Stimulated activated CD8-positive, alpha-beta memory T cell treated with anti-CD3 and anti-CD28 coated beads, Interleukin-12 subunit alpha, Interleukin-12 subunit beta, amount 100 ng/mL, for 24 hours (primary cell): ENCODE measurements around the gene NDUFB7.
"Not testable (repeated sequence)": the region's sequence is repeated elsewhere in the genome, so short reads cannot be mapped to it uniquely, and the experiment has no call there.

Source experiments
- DNase-seq: peaks from one replicate; pipeline ENCODE4 v3.0.0-alpha.2; 2020; ENCODE audit errors: extremely low read depth

NDUFB7 gene

DNA sequence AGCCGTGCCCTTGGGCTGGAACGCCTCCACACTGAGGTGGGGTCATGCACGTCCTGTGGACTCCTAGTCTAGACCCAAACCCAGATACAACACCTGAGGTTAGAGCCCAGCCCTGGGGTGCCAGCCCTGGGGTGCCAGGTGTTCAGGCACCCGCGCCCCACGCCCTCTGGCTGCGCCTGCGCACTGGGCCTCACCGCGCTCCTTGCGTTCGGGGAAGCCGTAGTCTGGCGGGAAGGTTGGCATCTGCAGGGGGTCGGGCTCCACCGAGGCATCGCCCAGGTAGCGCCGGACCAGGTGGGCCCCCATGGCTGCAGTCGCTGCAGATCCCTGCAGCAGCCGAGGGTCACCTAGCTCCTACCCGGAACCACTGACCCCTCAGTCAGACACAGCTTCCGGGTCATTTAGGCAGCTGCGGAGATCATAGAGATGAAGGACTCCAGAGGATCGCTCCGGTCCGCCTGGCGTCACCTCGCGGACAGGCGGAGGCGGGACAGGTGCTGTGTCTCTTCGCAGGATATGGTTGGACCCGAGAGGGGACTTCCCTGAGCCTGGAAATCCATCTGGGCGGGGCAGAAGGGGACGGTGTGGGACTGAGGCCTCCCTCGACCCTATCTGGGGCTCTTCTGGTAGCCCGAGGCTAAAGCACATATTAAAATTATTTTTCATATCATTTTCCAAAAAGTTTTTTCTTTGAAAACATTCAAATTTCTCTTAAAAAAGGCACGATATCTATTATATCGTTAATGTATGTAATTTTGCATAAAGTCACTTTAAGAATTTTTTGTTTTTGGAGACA lies at the start of gene NDUFB7:
TSS of gene NDUFB7 (minus strand) at position 372 of the 796 bp plus-strand sequence. CDS start at position 306, 66 bp downstream.
- peak; percentile 78 for DNase-seq

DNA sequence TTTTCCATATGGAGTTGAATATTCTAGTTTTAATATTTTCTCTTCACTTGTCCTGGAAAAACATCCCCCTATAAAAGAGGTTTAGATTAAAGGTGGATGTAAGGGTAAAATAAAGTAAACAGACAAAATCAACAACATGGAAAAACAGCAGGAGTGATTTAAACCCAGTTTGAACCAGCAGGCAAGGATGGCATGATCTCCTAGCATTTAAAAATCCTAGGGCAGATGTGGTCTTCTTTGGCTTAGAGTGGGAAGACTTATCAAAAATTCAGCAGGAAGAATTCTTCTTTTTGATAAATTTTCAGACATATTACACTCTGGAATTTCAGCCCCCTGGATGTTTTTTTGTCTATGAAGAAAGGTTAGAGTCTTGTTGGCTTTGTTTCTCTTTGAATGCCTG lies 47.5 kb upstream of the NDUFB7 start:
- no peak for DNase-seq

DNA sequence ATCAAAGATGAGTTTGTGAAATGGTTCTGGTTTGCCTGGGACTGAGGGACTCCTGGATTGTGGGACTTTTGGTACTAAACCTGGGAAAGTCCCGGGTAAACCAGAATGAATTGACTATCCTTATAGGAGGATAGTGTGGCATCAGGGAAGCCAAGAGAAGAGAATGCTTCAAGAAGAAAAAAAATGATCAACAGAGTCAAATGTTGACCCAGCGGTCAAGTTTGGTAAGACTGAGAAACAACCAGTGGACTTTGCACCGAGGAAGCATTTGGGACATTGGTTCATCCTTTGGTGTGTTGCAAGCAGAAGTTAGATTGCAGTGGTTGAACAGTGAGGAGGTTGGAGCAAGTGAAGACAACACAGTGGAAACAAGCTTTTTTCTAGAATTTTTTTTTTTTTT lies 44.5 kb upstream of the NDUFB7 start:
- no peak for DNase-seq

DNA sequence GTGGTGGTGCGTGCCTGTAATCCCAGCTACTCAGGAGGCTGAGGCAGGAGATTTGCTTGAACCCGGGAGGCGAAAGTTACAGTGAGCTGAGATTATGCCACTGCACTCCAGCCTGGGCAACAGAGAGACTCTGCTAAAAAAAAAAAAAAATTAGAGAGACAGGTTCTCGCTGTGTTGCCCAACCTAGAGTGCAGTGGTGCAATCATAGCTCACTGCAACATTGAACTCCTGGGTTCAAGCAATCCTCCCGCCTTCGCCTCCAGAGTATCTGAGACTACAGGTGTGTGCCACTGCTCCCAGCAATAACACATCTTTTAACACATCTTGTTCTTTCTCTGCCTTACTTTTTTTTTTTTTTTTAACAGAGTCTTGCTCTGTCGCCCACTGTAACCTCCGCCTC lies 43.8 kb upstream of the NDUFB7 start:
- DNase-seq: no peak

DNA sequence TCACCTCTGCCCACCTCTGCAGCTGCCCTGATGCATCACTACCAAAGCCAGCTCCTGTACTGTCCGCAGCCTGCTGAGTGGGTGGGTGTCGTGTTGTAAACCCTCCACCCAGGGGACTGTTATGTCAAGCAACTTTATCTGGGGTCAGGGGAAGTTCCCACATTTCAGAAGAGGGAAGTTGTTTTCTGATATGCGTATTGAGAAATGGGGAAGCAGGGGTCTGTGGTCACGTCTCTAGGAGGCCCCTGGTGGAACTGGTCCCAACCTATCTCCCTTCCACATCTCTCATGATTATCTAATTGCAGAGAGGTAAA lies 42.2 kb upstream of the NDUFB7 start:
- DNase-seq: no peak

DNA sequence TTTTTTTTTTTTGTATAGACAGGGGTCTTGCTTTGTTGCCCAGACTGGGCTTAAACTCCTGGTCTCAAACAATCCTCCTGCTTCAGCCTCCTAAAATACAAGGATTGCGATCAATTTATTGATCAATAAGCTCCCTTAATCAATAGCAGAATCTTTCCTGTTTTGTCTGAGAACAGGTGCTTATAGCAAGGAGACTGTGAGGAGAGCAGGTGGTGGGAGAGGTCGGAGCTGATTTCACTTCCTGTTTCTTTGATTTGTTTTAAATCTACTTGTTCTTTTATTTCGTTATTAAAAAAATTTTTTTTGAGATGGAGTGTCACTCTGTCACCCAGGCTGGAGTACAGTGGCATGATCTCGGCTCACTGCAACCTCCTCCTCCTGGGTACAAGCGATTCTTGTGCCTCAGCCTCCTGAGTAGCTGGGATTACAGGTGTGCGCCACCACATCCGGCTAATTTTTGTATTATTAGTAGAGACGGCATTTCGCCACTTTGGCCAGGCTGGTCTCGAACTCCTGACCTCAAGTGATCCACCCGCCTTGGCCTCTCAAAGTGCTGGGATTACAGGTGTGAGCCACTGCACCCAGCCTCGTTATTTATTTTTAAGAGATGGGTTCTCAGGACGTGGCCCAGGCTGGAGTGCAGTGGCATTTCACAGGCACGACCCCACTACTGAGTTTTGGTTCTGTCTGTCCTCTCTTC lies 41.7 kb upstream of the NDUFB7 start:
- DNase-seq: not testable (repeated sequence)

DNA sequence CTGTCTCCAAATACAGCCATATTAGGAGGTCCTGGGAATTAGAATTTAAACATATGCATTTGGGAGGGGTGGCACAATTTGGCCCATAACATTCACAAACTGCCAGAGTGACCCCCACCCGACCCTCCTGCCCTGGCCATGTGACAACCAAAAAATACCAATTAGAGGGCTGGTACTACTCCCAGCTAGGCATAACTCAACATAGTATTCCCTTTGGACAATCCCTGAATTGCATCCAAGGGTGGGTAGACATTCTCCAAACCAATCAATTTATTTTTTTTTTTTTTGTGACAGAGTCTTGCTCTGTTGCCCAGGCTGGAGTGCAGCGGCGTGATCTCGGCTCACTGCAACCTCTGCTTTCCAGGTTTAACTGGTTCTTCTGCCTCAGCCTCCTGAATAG lies 40.8 kb upstream of the NDUFB7 start:
- DNase-seq: no peak

DNA sequence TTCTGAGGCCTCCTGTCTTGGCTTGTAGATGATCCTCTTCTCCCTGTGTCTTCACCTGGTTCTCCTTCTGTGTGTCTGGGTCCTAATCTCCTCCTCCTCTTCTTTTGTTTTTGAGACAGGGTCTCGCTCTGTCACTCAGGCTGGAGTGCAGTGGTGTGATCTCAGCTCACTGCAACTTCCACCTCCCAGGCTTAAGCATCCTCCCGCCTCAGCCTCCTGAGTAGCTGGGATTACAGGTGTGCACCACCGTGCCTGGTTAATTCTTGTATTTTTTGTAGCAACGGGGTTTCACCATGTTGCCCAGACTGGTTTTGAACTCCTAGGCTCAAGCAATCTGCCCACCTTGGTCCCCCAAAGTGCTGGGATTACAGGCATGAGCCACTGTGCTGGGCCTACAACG lies 40.4 kb upstream of the NDUFB7 start:
- DNase-seq: not testable (repeated sequence)

DNA sequence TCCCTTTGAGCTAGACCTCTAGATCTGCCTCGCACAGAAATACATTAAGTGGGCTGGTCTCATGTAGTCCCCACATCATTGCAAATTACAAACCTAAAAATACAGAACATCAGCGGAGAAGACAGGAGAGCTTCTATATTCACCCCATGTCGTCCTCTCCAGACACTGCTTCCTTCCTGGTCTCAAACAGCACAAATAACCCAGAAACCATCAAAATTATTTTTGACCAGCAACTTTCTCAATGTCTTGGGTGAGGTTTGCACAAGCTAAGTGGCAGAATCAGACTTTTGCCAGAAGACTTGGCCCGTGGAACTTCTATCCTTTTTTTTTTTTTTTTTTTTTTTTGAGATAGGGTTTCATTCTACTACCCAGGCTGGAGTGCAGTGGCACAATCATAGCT lies 39.2 kb upstream of the NDUFB7 start:
- no peak for DNase-seq

DNA sequence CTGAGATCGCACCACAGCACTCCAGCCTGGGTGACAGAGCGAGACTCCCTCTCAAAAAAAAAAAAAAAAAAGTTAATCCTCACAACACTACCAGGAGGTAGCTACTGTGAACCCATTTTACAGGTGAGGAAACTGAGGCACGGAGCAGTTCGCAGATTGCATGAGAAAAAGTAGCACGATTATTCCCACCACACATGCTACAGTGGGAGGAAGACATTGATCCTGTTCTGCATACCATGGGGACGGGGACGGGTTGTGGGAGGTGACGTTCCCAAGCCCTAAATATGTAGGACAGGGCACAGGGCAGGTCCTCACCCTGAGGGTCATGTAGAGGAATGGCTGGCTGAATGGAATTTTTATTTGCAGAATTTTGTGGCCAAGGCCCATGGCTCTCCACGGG lies 34.8 kb upstream of the NDUFB7 start:
- no peak for DNase-seq

DNA sequence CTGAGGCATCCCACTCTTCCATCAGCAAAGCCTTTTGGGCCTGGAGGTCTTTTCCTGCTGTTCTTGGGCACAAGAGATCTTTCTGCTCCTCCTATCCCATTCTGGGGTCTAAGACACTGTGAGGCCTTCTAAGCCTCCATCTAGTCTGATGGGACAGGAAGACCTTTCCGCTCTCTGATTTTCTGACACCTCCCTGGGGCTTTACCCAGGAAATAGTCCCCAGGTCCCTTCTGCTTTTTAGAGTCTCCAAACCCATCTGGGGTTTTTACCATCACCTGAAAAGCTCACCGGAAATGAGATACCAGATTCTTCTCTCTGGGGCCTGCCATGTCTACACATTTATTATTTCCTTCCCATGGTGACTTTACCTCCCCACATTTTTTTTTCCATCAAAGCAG lies 32.1 kb upstream of the NDUFB7 start:
- DNase-seq: no peak

DNA sequence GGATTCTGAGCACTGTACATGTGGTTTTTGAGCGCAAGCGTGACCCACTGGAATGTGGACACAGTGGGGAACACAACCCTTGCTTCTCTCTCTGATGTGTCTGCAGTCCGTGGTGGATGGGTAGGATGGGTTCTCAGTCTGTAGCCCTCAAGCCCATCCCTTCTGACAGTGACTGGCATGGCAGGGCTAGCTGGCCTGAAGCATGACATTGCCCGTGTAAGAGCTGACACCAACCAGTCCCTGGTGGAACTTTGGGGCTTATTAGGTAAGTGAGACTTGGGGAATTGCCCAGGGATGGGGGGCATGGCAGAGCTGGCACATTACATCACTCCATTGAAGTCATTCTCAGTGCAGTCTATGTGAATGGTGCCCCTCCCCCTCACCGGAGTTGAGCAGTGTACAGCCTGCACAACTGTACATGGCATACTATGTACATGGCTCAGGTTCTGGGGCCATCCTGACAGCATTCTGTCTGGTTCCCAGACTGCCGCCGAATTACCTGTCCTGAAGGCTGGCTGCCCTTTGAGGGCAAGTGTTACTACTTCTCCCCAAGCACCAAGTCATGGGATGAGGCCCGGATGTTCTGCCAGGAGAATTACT lies 27.8 kb upstream of the NDUFB7 start:
- DNase-seq: no peak

DNA sequence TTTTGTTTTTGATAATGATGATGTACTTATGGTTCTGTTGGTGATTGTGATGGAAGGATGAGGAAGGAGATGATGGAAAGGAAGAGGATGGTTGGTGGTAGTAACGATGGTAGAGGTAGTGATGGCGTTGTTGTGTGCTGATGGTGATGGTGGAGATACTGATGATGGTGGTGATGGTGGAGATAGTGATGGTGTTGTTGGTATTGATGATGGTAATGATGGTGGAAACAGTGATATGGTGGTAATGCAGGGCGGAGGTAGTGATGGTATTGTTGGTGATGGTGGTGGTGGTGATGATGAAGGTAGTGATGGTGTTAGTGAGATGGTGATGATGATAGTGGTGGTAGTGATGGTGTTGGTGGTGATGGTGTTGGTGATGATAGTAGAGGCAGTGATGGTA lies 23.7 kb upstream of the NDUFB7 start:
- DNase-seq: no peak

DNA sequence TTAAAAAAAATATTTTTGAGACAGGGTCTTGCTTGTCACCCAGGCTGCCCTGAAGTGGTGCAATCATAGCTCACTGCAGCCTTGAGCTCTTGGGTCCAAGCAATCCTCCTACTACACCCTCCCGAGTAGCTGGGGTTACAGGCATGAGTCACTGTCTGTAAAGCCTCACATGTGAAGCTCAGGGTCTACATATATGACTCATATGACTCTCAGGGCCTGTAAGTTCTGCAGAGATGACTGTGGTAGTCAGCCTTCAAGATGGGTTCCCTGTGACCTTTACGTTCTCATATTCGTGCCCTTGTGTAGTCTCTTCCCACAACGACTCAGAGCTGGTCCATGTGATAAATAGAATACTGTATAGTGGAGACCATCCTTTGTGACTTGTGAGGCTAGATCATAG lies 17.6 kb upstream of the NDUFB7 start:
- DNase-seq: not testable (repeated sequence)

DNA sequence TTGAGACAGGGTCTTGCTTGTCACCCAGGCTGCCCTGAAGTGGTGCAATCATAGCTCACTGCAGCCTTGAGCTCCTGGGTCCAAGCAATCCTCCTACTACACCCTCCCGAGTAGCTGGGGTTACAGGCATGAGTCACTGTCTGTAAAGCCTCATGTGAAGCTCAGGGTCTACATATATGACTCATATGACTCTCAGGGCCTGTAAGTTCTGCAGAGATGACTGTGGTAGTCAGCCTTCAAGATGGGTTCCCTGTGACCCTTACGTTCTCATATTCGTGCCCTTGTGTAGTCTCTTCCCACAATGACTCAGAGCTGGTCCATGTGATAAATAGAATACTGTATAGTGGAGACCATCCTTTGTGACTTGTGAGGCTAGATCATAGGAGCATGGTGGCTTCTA lies 13.3 kb upstream of the NDUFB7 start:
- DNase-seq: not testable (repeated sequence)

DNA sequence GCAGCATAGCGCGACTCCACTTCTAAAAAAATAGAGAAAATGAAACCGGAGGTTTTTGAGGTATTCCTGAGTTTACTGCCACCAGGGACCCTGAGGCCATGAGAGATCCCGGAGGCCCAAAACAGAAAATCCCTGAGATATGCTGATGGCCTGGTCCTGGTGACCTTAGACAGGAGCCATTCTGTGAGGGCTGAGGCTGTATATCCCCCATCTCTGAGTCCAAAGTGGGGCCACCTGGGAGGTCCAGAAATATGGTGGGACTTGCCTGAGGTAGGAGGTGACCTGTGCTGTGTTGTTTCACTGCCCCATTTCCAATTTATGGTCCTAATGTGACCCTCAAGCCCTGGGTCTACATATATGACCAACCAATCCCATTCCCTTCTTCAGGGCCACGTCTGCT lies 12.5 kb upstream of the NDUFB7 start:
- not testable (repeated sequence) for DNase-seq

DNA sequence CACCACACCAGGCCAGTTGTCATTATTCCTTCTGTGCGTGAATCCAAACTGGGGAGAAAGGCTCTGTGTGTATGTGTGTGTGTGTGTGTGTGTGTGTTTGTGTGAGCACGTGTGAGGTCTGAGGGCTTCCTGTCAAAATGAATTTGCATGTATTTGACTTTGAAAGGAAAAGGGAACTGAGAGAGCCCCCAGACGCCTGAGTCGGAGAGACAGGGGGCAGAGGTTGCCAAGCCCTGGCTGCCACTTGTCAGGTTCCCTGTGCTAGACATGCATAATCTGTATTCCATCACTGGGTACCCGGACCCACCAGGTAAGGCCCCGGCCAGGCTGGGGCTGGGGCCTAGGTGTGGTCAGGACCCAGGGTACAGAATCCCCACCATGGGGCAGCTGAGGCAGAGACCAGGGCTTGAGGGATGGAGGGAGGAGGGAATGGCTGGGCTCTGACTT lies 11.1 kb upstream of the NDUFB7 start, which contains the start of gene CLEC17A:
TSS of gene CLEC17A (plus strand) at position 191 of the 447 bp plus-strand sequence. CDS start at position 268, 77 bp downstream.
- DNase-seq: no peak

DNA sequence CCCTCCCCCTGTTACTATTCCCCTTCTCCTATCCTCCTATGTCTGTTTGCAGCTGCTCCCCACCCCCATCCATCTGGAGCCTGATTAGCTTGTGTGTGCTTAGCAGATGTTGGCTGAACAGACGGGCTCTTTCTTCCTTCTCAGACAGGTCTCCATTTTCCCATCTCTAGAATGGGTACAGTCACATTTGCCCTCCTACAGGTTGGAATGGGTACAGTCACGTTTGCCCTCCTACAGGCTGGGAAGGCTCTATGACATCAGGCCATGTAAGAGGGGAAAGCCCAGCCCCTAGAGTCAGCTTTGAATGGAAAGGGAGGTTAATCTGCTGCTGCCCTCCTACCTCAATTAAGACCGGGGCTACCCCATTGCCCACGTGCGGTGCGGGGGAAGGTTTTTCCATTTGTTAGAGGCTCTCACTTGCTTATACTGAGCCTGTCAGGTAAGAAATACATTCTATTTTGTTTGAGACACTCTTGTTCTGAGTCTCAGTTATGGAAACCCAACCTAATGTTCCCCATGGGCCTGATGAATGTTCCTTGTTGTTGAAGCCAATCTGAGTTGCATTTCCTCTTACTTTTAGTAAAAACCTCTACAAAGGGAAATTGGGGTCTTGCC lies 8.9 kb upstream of the NDUFB7 start:
- no peak for DNase-seq

DNA sequence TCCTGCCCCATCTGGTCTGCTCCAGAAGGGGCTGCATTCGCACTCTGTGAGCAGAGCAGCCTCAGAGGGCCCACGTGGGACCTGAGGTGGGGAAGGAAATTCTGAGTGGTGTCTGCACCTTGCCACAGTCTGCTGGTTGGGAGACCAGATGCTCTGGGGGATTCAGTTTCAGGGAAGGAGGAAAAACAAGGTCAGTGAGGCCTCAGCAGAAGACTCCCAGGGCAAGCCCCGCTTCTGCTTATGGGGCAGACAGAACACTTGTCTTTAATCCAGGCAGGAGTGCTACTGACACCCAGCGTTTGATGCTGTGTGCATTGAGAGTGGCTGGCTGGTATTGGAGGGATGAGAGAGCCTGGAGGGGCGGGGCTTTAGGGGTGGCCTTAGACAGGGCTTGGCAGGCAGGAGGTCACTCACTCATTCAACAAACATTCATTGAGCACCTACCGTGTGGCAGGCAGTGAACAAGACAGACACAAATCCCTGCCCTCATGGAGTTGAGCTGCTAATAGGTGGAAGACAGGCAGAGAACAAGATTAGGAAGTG lies 6.1 kb upstream of the NDUFB7 start:
- DNase-seq: no peak

DNA sequence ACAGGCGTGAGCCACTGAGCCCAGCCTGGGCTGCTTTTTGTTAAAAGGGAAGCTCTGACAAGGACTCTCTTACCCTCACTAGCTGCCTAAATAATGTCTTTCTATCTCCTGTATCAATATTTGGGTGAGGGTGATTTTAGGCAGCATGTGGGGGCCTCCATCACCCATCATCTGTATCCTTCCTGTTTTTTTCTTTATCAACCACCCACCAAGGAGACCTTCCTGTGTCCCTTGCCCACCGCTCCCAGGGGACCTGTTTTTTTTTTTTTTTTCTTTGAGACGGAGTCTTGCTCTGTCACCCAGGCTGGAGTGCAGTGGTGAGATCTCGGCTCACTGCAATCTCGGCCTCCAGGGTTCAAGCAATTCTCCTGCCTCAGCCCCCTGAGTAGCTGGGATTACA lies 5.4 kb upstream of the NDUFB7 start:
- no peak for DNase-seq

DNA sequence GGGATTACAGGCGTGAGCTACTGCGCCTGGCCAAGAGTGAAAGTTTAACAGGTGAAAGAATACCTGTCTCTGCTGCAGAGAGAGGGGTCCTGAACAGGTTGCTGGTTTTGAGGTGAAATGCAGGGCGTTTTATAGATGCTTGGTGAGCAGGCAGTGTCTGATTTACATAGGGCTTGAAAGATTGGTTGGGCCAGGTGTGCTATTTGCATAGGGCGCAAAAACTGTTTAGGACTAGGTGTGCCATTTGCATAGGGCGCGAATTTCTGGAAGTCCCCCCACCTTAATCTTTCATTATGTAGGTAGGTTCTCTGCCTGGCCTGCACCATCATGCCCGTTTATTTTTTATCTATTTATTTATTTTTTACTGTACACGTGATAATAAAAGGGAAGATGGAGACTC lies 4.5 kb upstream of the NDUFB7 start:
- DNase-seq: no peak

DNA sequence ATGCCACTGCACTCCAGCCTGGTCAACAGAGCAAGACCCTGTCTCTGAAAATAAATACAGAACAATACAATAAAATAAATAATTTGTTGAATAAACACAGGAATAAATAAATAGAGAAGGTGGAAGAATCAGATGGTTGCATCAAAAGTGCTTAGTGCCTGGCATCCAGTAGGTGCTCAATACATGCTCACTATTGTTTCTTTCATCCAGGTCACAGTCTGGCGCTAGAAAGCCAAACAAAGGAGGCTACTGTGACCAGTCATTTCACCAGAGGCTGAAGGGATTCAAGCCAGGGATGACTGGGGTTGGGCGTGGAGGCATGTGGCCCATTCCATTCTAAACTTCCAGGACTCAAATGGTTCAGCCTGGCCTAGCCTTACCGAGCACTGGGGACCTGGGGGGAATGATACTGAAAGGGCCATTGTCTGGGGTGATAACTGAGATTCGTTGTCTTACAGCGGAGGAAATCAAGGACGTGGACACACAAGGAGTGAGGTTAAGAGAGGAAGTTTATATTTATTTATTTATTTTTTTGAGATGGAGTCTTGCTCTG lies 3.6 kb upstream of the NDUFB7 start:
- DNase-seq: no peak
